Endometrium (tissue), 2 donors: Measurements from ENCODE around the gene FBL.

Experiments
- FAIRE-seq: peaks from 2 replicates; lab custom pipeline; 2012; peaks lifted over from hg19 to GRCh38; lab: Jason Lieb, UNC
- donor health status: control.
- donor health status: control.

FBL gene

GRCh38 chr19:39788244-39788643 lies 57.9 kb downstream of the FBL start:
- no peak for FAIRE-seq
